Cardiac muscle cell (in vitro differentiated cells and primary cell): ENCODE results near the gene EPPIN. TPM values are rescaled to one million over a fixed set of nuclear protein-coding genes. Genes with fewer than 3 reads are reported as not detected.

Experiments
- DNase-seq, 2 donors: peaks; one replicate each; pipeline versions ENCODE4 v3.0.0 to v3.0.0-alpha.2; 2010 to 2017; ENCODE audit warnings: low read depth in 1 of 2, low spot score in 1 of 2
- H3K27ac ChIP-seq: fragments of 200-600 bp; sonication (generic); 2 replicates; pipeline ENCODE4 v1.5.1; 2016
- H3K27me3 ChIP-seq: fragments of 200-600 bp; sonication (generic); 2 replicates; pipeline ENCODE4 v1.6.0; 2016; ENCODE audit warnings: control low read depth
- H3K36me3 ChIP-seq: fragments of 200-600 bp; sonication (generic); 2 replicates; pipeline ENCODE4 v1.5.1; 2016; ENCODE audit warnings: control low read depth
- H3K4me1 ChIP-seq: fragments of 200-600 bp; sonication (generic); 2 replicates; pipeline ENCODE4 v1.8.1; 2017; ENCODE audit warnings: low read depth, mild to moderate bottlenecking, mixed run types
- H3K4me3 ChIP-seq: fragments of 200-600 bp; sonication (generic); 2 replicates; pipeline ENCODE4 v1.5.1; 2016; ENCODE audit warnings: mild to moderate bottlenecking
- H3K9me3 ChIP-seq: fragments of 200-600 bp; sonication (generic); 2 replicates; pipeline ENCODE4 v1.5.1; 2017; ENCODE audit warnings: low read depth, mild to moderate bottlenecking, control low read depth
- CTCF ChIP-seq: IDR thresholded peaks from 2 replicates; pipeline ENCODE4 v1.5.1; 2012; ENCODE audit warnings: low read depth, mild to moderate bottlenecking, low read length
- polyA plus RNA-seq: library from polyadenylated mRNA; unstranded; fragments of >200 nt; fragmentation: Nextera tagmentation; extraction: Ambion mirVana; gene quantifications from 2 replicates; pipeline ENCODE4 v1.2.1, GENCODE V29; 2016
- total RNA-seq: library from RNA; depleted of rRNA; stranded (reverse); fragments of >200 nt; gene quantifications from 2 replicates; pipeline ENCODE4 v1.2.3, GENCODE V29; 2016

Gene EPPIN
- total and polyA plus RNA-seq, 2 experiments from 2014 or later, result not detected

- TF ChIP-seq CTCF, result no peak
- Histone ChIP-seq H3K36me3 (no peaks in the 10 kb centered on the region), H3K27me3 (peaks cover 6% of the 10 kb centered on the region)
Measured at GRCh38 chr20:45495501-45495941, 51.7 kb downstream of the EPPIN start.

More at GRCh38 chr20:45495501-45495941, 51.7 kb downstream of the EPPIN start:
- H3K4me3 ChIP-seq, result no peak overlapping the region
- no peaks in the 10 kb centered on the region for H3K9me3 ChIP-seq
- no peak for DNase-seq
- no peak overlapping the region for H3K27ac ChIP-seq
- H3K4me1 ChIP-seq, result no peaks in the 10 kb centered on the region

Other genes starting within 250 kb of the EPPIN start
- gene RBPJL, start 240.6 kb downstream of the EPPIN start, total RNA-seq, result not detected in 2 replicates
- not detected in 2 replicates for gene RBPJL, start 240.6 kb downstream of the EPPIN start, polyA plus RNA-seq
- not detected in 2 replicates for gene MATN4, start 239.1 kb downstream of the EPPIN start, total RNA-seq
- not detected in 2 replicates for gene MATN4, start 239.1 kb downstream of the EPPIN start, polyA plus RNA-seq
- gene SDC4, start 199.0 kb downstream of the EPPIN start, total RNA-seq, result 36.0 and 55.7 TPM in 2 replicates
- 35.4 and 74.4 TPM in 2 replicates for gene SDC4, start 199.0 kb downstream of the EPPIN start, polyA plus RNA-seq
- gene SYS1, start 184.2 kb downstream of the EPPIN start, total RNA-seq, result 24.5 and 28.0 TPM in 2 replicates
- gene SYS1, start 184.2 kb downstream of the EPPIN start, polyA plus RNA-seq, result 16.9 and 20.0 TPM in 2 replicates
- 0.32 and 0.39 TPM in 2 replicates for gene TP53TG5, start 169.1 kb downstream of the EPPIN start, total RNA-seq
- 3.5 and 3.8 TPM in 2 replicates for gene TP53TG5, start 169.1 kb downstream of the EPPIN start, polyA plus RNA-seq
- 51.2 and 62.9 TPM in 2 replicates for gene DBNDD2, start 139.1 kb downstream of the EPPIN start, total RNA-seq
- gene DBNDD2, start 139.1 kb downstream of the EPPIN start, polyA plus RNA-seq, result 85.4 and 89.3 TPM in 2 replicates
- 84.6 and 87.4 TPM in 2 replicates for gene PIGT, start 131.3 kb downstream of the EPPIN start, total RNA-seq
- 150 and 156 TPM in 2 replicates for gene PIGT, start 131.3 kb downstream of the EPPIN start, polyA plus RNA-seq
- gene WFDC2, start 77.6 kb downstream of the EPPIN start, total RNA-seq, result 0.95 and 3.0 TPM in 2 replicates
- 7.5 and 8.5 TPM in 2 replicates for gene WFDC2, start 77.6 kb downstream of the EPPIN start, polyA plus RNA-seq
- gene SPINT3, start 31.8 kb downstream of the EPPIN start, total RNA-seq, result not detected in 2 replicates
- gene SPINT3, start 31.8 kb downstream of the EPPIN start, polyA plus RNA-seq, result not detected in 2 replicates
- gene WFDC6, start 7.9 kb downstream of the EPPIN start, total RNA-seq, result not detected in 2 replicates
- gene WFDC6, start 7.9 kb downstream of the EPPIN start, polyA plus RNA-seq, result not detected in 2 replicates
- gene WFDC8, start 31.9 kb upstream of the EPPIN start, total RNA-seq, result not detected in 2 replicates
- not detected in 2 replicates for gene WFDC8, start 31.9 kb upstream of the EPPIN start, polyA plus RNA-seq
- not detected in 2 replicates for gene WFDC10A, start 82.3 kb upstream of the EPPIN start, total RNA-seq
- gene WFDC10A, start 82.3 kb upstream of the EPPIN start, polyA plus RNA-seq, result not detected in 2 replicates
- not detected in 2 replicates for gene WFDC9, start 83.9 kb upstream of the EPPIN start, total RNA-seq
- not detected in 2 replicates for gene WFDC9, start 83.9 kb upstream of the EPPIN start, polyA plus RNA-seq
- gene WFDC11, start 122.8 kb upstream of the EPPIN start, total RNA-seq, result not detected in 2 replicates
- gene WFDC11, start 122.8 kb upstream of the EPPIN start, polyA plus RNA-seq, result not detected in 2 replicates
- gene WFDC13, start 154.6 kb upstream of the EPPIN start, total RNA-seq, result not detected in 2 replicates
- not detected in 2 replicates for gene WFDC13, start 154.6 kb upstream of the EPPIN start, polyA plus RNA-seq
- gene WFDC10B, start 157.6 kb upstream of the EPPIN start, total RNA-seq, result not detected in 2 replicates
- gene WFDC10B, start 157.6 kb upstream of the EPPIN start, polyA plus RNA-seq, result not detected in 2 replicates
- gene SPINT4, start 174.9 kb upstream of the EPPIN start, total RNA-seq, result not detected in 2 replicates
- gene SPINT4, start 174.9 kb upstream of the EPPIN start, polyA plus RNA-seq, result not detected in 2 replicates
- not detected in 2 replicates for gene WFDC3, start 244.5 kb upstream of the EPPIN start, total RNA-seq
- gene WFDC3, start 244.5 kb upstream of the EPPIN start, polyA plus RNA-seq, result 1.3 and 2.6 TPM in 2 replicates
- 33.0 and 36.4 TPM in 2 replicates for gene DNTTIP1, start 244.6 kb upstream of the EPPIN start, total RNA-seq
- 74.1 and 76.0 TPM in 2 replicates for gene DNTTIP1, start 244.6 kb upstream of the EPPIN start, polyA plus RNA-seq